Measurements from ENCODE around the gene JUN. TPM values are rescaled to one million over a fixed set of nuclear protein-coding genes. Genes with fewer than 3 reads are reported as not detected.

The JUN gene
- total and polyA plus RNA-seq, 2 experiments from 2014 or later: 189 to 351 TPM

GRCh38 chr1:58779059-58779754 lies 4.6 kb downstream of the JUN start:
- Histone ChIP-seq H3K9me2 (replicated peaks; ENCODE audit: insufficient read depth) (no peaks in the 10 kb centered on the region), H3K27me3 (no peaks in the 10 kb centered on the region), H3K79me2 (peaks cover 32% of the 10 kb centered on the region), H3K4me2 (peak overlapping the region; percentile 75), H3K27ac (no peak overlapping the region), H2AFZ (no peak overlapping the region), H3K4me3 (no peak overlapping the region), H3K9me3 (ENCODE audit: low read depth) (no peaks in the 10 kb centered on the region), H4K20me1 (ENCODE audit: insufficient read depth, poor library complexity, severe bottlenecking) (peaks cover 34% of the 10 kb centered on the region), H3K36me3 (replicated peaks; ENCODE audit: insufficient read depth, low read depth) (no peaks in the 10 kb centered on the region), H3K4me1 (ENCODE audit: insufficient read depth) (no peaks in the 10 kb centered on the region)
- WGBS (ENCODE audit: low lambda C conversion rate, missing lambda C conversion rate): 86% methylated on average over 2 of the region's 2 CpGs
- peak; percentile 14 for DNase-seq (ENCODE audit: low spot score)
- TF ChIP-seq EZH2phosphoT487 (IDR thresholded peaks at IDR 0.05; ENCODE audit: low read depth, severe bottlenecking, unreplicated experiment): no peak

GRCh38 chr1:58778385-58779000 lies 5.4 kb downstream of the JUN start:
- H3K36me3 ChIP-seq (replicated peaks; ENCODE audit: insufficient read depth, low read depth): no peaks in the 10 kb centered on the region
- H4K20me1 ChIP-seq (ENCODE audit: insufficient read depth, poor library complexity, severe bottlenecking): peaks cover 33% of the 10 kb centered on the region
- no peak overlapping the region for H3K4me3 ChIP-seq
- H3K79me2 ChIP-seq: peaks cover 30% of the 10 kb centered on the region
- H3K9me3 ChIP-seq (ENCODE audit: low read depth): no peaks in the 10 kb centered on the region
- TF ChIP-seq EZH2 (IDR thresholded peaks at IDR 0.05; ENCODE audit: borderline replicate concordance): no peak
- no peak for TF ChIP-seq CTCF (IDR thresholded peaks at IDR 0.05; ENCODE audit: poor library complexity)
- no peak for TF ChIP-seq EZH2phosphoT487 (IDR thresholded peaks at IDR 0.05; ENCODE audit: low read depth, severe bottlenecking, unreplicated experiment)
- H3K27me3 ChIP-seq: no peaks in the 10 kb centered on the region
- H3K9me2 ChIP-seq (replicated peaks; ENCODE audit: insufficient read depth): no peaks in the 10 kb centered on the region
- H3K4me1 ChIP-seq (ENCODE audit: insufficient read depth): no peaks in the 10 kb centered on the region
- peak; percentile 9 for DNase-seq (ENCODE audit: low spot score)
- no peak overlapping the region for H3K27ac ChIP-seq
- no peak overlapping the region for H2AFZ ChIP-seq
- 94% methylated on average over 3 of the region's 3 CpGs for WGBS (ENCODE audit: low lambda C conversion rate, missing lambda C conversion rate)
- no peak overlapping the region for H3K4me2 ChIP-seq

GRCh38 chr1:58774027-58774426 lies 9.8 kb downstream of the JUN start:
- H3K4me1 ChIP-seq (ENCODE audit: insufficient read depth): no peaks in the 10 kb centered on the region
- TF ChIP-seq EZH2phosphoT487 (IDR thresholded peaks at IDR 0.05; ENCODE audit: low read depth, severe bottlenecking, unreplicated experiment) (no peak), EZH2 (IDR thresholded peaks at IDR 0.05; ENCODE audit: borderline replicate concordance) (no peak), CTCF (IDR thresholded peaks at IDR 0.05; ENCODE audit: poor library complexity) (no peak)
- WGBS (ENCODE audit: low lambda C conversion rate, missing lambda C conversion rate): 88% methylated on average over 1 of the region's 1 CpG
- no peak overlapping the region for H3K4me3 ChIP-seq
- no peaks in the 10 kb centered on the region for H3K79me2 ChIP-seq
- H4K20me1 ChIP-seq (ENCODE audit: insufficient read depth, poor library complexity, severe bottlenecking): no peaks in the 10 kb centered on the region
- H3K9me2 ChIP-seq (replicated peaks; ENCODE audit: insufficient read depth): no peaks in the 10 kb centered on the region
- no peak overlapping the region for H3K27ac ChIP-seq
- no peaks in the 10 kb centered on the region for H3K27me3 ChIP-seq
- no peak overlapping the region for H2AFZ ChIP-seq
- no peak for DNase-seq (ENCODE audit: low spot score)
- H3K9me3 ChIP-seq (ENCODE audit: low read depth): no peaks in the 10 kb centered on the region
- no peak overlapping the region for H3K4me2 ChIP-seq
- no peaks in the 10 kb centered on the region for H3K36me3 ChIP-seq (replicated peaks; ENCODE audit: insufficient read depth, low read depth)

- no peaks in the 10 kb centered on the region for H3K9me3 ChIP-seq (ENCODE audit: low read depth)
- no peaks in the 10 kb centered on the region for H3K9me2 ChIP-seq (replicated peaks; ENCODE audit: insufficient read depth)
- H2AFZ ChIP-seq: no peak overlapping the region
- no peaks in the 10 kb centered on the region for H4K20me1 ChIP-seq (ENCODE audit: insufficient read depth, poor library complexity, severe bottlenecking)
- no peaks in the 10 kb centered on the region for H3K36me3 ChIP-seq (replicated peaks; ENCODE audit: insufficient read depth, low read depth)
- H3K4me1 ChIP-seq (ENCODE audit: insufficient read depth): no peaks in the 10 kb centered on the region
- H3K27ac ChIP-seq: no peak overlapping the region
- H3K27me3 ChIP-seq: no peaks in the 10 kb centered on the region
- DNase-seq (ENCODE audit: low spot score): peak; percentile 20
- TF ChIP-seq EZH2 (IDR thresholded peaks at IDR 0.05; ENCODE audit: borderline replicate concordance): no peak
- no peak for TF ChIP-seq CTCF (IDR thresholded peaks at IDR 0.05; ENCODE audit: poor library complexity)
- TF ChIP-seq EZH2phosphoT487 (IDR thresholded peaks at IDR 0.05; ENCODE audit: low read depth, severe bottlenecking, unreplicated experiment): no peak
- 54% methylated on average over 3 of the region's 3 CpGs for WGBS (ENCODE audit: low lambda C conversion rate, missing lambda C conversion rate)
- H3K79me2 ChIP-seq: no peaks in the 10 kb centered on the region
- H3K4me3 ChIP-seq: no peak overlapping the region
- H3K4me2 ChIP-seq: no peak overlapping the region
These were observed 10.4 kb downstream of the JUN start for GRCh38 chr1:58773406-58773840.
